GM18505 (cell line): Measurements from ENCODE around the gene PLEKHH3.

Experiments
- ATAC-seq: cut with Tn5 transposase; IDR thresholded peaks from one replicate; pipeline ENCODE4 v1.9.1; 2021; ENCODE audit not compliant: unreplicated experiment
- POLR2A ChIP-seq: IDR thresholded peaks from 4 replicates; pipeline ENCODE4 v1.6.1; 2011; ENCODE audit warnings: borderline replicate concordance; ENCODE audit not compliant: insufficient read depth, insufficient read length; ENCODE audit errors: extremely low read depth

PLEKHH3 gene

GRCh38 chr17:42681976-42682721 lies 5.4 kb upstream of the PLEKHH3 start, which contains the start of gene CNTNAP1:
CNTNAP1 (plus strand) TSS chr17:42682531; CDS start chr17:42682830, 299 bp downstream.
- no peak for ATAC-seq
- no peak for TF ChIP-seq POLR2A

- TF ChIP-seq POLR2A: peak; percentile 46
- no peak for ATAC-seq
Measured at GRCh38 chr17:42680331-42680808, 3.6 kb upstream of the PLEKHH3 start.

DNA sequence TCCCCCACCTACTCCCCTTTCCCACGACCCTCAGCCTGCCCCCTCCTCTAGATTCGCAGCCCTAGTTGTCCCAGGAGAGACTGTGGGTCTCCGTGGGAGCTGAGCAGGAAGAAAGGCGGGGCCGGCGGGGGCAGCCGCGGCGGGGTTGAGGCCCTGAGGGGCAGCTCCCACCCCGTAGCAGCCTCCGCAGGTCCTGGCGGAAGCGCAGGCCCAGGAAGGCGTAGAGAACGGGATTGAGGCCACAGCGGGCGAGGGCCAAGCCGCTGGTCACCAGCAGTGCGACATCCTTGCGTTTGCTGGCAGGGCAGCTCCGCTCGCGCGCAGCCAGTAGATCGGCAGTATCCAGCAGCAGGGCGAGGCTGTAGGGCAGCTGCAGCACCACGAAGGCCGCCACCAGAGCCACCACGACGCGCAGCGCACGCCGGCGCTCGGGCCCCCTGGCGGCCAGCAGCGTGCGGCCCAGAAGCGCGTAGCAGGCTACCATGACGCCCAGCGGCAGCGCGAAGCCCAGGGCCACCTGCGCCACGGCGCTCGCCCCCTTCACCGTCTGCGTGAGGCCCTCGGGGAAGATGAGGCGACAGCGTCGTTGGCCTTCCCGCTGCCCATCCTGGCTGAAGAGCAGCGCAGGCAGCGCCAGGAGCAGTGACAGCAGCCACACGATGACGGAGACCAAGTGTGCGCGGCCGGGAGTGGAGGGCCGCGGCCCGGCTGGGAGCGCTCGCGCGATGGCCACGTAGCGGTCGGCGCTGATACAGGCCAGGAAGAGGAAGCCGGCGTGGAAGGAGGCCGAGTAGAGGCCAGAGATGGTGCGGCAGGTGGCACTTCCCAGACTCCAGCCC lies 2.9 kb upstream of the PLEKHH3 start:
- TF ChIP-seq POLR2A: peak; percentile 63
- no peak for ATAC-seq

DNA sequence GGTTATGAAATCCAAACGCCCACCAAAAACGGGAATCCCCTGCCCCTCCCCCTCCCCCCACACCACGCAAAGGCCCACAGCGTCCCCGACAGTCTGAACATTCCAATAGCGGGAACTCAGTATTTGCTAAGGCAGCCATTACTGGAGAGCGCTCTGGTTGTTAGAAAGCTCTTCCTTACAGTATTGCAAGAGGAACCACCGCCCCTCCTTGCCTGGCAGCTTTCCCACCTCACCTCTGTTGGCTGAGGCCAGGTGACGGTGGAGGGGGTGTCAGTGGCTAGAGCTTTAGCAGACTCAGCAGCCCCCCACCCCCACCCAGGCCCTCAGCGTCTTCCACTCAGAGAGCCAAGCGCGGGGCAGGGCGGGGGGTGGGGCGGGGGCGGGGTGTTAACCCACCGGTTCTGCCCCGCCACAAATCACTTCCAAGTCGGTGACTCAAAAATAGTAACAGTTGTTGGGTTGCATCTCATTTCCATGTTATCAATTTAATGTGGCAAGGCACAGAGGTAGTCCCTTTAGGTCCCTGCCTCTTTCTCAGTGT lies 2.2 kb upstream of the PLEKHH3 start:
- ATAC-seq: no peak
- TF ChIP-seq POLR2A: no peak

DNA sequence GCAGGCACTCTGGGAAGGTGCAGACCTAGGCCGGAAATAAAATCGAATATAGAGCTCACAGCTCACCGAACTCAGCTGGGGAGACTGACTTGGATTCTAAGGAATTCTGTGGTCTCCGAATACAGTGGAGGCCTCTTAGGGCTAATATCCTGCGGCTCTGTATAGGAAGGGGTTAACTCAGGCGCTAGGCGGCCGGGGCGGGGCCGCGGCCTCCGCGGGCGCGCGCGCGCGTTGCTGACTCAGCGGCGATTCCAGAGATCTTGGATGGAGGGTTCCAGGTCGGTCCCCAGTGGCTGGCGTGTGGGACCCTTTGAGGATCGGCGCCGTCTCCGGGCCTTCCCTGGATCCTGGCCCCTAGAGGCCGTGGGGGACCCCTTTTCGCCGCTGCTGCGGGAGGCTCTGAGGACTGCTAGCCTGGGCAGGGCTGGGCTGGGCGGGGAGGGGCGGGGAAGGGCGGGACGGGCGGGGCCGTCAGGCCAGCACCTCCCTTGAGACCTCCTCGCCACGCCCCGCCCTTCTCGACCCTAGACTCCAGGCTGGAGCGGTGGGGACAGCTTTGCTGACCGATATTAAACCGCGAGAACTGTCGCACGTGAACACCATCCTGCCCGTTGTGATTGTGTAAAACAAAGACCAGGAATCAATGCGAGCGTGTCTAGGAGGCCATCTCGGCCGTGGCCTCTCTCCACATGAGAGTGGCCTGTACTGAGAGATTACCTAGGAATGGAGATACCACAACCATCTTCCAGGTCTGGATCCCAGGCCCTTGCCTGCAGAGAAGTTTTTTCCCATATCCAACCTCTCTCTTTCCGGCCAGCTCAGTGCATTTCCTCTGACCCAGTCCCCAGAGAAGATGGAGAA lies 1.4 kb upstream of the PLEKHH3 start:
- peak; percentile 66 for TF ChIP-seq POLR2A
- peak; percentile 26 for ATAC-seq

DNA sequence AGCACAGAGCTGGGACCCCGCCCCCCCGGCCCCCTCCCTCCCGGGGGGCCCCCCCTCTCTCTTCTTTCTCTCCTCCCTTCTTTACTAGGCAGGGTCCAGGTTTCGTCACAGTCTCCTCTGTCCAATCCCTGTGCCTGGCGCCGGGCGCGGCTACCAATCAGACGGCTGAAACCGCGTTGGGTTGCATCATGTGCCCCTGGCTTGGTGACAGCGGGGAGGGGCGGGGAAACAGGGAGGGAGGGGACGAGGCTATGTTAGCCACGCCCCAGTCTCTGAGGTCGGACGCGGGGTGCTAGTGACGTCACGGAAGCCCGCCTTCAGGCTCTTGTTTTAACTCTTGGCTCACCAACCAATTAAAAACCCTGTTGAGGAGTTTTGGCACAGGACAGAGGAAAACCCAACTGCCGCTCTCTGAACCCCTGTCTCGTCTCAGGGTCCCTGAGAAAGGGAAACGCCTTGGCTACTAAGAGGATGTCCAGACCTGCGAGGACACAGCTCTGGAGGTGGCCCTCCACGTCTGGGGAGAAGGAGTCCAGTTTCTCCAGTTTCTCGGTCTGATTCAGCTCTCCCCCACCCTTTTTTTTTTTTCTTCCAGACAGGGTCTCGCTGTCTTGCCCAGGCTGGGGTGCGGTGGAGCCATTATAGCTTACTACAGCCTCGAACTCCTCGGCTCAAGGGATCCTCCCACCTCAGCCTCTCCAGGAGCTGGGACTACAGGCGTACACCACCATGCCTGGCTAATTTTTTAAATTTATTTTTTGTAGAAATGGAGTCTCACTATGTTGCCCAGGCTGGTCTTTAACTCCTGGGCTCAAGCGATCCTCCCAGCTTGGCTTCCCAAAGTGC lies 441 bp upstream of the PLEKHH3 start:
- TF ChIP-seq POLR2A: no peak
- peak; percentile 58 for ATAC-seq

DNA sequence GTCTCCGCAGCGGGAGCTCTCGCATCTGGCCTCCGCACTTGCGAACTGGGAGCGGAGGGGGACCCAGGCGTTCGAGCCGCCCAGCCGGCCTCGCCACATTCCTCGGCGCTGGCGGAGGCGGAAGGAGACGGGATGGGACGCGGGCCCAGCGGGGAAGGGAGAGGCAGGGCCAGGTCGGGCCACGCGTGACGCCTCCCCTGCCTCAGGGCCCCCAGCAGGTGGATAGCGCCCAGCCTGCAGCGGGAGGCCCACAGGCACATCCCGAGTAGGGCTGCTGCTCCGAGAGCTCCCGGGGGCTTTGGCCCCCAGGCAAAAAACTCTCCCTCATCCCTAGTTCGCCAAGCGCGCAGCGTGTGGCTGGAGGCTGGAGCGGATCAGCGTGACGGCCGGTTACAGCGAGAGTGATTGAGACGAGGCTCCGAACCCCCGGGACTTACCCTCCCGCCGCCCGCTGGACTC lies 800 bp downstream of the PLEKHH3 start:
- no peak for ATAC-seq
- no peak for TF ChIP-seq POLR2A

DNA sequence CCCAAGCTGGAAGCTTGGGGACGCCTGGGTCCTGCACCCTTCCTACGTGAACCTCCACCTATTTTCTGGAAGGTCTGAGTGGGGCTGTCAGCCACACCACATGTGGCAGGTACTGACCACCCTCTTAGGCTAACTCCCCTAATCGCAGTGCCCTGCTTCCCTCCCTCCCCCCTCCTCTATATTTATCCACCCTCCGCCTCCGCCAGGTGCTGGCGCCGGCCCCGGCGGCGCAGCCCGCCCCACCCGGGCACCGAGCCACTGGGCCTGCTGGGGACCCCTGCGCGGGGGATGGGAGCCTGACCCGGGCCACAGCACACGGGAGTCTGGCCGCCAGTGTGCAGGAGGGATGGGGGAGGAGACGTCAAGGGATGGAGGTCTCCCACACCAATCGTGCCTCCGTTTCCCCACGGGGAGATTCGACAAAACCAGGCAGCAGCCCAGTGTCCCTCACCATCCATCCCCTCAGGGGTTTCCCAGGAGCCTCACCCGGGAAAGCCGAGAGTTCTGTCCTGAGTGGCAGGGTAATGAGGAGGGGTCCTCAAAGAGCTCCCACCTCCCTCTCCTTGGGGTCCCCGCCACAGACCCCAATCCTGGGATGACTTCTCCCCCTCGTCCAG lies 1.3 kb downstream of the PLEKHH3 start:
- no peak for TF ChIP-seq POLR2A

DNA sequence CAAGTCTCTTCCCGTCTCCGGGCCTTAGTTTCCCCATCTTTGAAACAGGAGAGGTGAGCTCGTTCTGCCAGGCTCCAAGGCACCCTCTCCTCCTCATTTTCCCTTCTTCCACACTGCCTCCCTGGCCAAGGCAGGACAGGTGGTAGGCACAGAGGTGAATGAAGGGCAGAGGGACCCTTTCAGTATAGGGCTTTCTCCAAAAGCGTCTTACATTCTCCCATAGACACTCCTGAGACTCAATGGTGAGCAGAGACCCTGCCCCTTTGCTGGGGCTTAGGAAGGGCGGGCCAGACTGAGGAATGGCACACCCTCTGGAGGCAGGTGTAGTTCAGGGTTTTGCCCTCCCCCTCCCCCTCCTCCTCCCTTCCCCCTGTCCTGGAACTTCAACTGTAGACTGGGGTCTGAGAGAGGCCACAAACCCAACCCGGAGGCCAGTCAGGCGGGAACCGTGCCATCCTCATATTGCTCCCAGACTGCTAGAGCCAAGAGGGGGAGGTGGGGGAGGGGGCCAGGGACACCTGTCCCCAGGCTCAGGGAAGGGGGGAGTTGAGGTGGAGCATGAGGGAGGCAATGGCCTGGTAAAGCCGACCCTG lies 1.9 kb downstream of the PLEKHH3 start:
- TF ChIP-seq POLR2A: no peak
- no peak for ATAC-seq

More for the DNA sequence above, 1.3 kb downstream of the PLEKHH3 start:
- ATAC-seq: no peak

GRCh38 chr17:42673885-42674754 lies 2.7 kb downstream of the PLEKHH3 start:
- no peak for ATAC-seq
- TF ChIP-seq POLR2A: no peak
